Umbilical cord (tissue), 2 donors: Measurements from ENCODE around the gene CELF2. TPM values are rescaled to one million over a fixed set of nuclear protein-coding genes. Genes with fewer than 3 reads are reported as not detected.
"Not testable (repeated sequence)": the region's sequence is repeated elsewhere in the genome, so short reads cannot be mapped to it uniquely, and the experiment has no call there.

Experiments used
- DNase-seq: peaks from one replicate; pipeline ENCODE4 v3.0.0-alpha.2; 2015; ENCODE audit warnings: low spot score
- total RNA-seq: library from RNA; depleted of rRNA; stranded (reverse); fragments of >200 nt; gene quantifications from one replicate; pipeline ENCODE4 v1.2.3, GENCODE V29; 2014; ENCODE audit warnings: low replicate concordance; ENCODE audit not compliant: insufficient read depth

Gene CELF2
- total RNA-seq, 1 donor from 2014 or later = 10.1 TPM

GRCh38 chr10:11170993-11171851, 153.6 kb downstream of the CELF2 start:
- DNase-seq = peak; percentile 20

DNA sequence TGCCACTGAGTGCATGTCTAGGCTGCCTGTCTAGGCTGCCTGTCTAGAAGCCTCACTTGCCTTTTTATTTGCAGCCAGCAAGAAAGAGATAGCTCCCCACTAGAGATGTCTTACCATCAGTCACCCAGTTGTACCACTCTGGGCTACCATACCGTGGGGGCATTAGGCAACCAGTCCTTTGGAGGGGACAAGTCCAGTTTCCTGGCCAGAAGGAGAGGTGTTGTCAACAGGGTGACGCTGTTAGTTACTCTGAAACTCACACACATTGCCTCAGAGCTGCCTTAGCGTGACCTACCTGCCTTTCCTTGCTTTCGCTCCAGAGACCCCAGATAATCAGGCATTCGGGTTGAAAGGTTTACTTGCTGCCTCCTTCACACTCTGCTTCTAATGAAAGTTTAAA, 155.4 kb downstream of the CELF2 start:
- DNase-seq = no peak

DNA sequence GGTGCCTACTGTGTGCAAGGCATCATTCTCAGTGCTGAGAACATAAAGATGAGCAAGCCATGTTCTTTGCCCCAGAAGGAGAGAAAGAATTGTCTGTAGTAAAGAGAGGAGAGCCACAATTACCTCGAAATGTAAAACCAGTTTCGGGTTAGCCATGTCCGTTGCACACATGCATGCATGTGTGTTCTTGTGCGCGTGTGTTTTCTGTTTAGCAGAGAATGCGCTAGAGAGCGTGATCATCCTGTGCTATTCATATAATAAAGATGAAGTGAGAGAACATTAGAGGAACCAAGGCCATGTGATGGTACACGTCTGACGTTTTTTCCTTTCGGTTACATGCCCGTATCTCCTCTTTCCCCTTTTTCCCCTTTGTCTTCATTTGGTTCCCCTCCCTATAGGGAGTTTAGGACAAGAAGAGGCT, 158.2 kb downstream of the CELF2 start:
- DNase-seq = peak; percentile 34

DNA sequence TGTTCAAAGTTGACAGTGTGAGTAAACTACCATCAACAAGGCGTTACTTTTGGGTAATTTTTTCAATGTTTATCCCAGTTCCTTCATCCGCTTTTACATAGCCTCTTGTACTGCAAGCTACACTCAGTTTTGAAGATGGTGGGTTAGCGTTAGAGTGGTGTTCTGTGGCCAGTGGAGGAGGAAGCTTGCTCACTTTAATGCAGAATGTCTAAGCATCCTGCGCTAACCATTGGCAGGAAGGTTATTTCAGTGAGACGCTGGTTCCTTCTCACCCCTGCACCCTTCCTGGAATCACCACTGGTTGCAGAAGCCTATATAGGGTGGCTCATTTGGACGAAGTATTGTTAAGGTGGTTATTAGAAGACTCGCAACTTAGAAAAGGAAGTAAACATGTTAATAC, 159.1 kb downstream of the CELF2 start:
- no peak for DNase-seq

DNA sequence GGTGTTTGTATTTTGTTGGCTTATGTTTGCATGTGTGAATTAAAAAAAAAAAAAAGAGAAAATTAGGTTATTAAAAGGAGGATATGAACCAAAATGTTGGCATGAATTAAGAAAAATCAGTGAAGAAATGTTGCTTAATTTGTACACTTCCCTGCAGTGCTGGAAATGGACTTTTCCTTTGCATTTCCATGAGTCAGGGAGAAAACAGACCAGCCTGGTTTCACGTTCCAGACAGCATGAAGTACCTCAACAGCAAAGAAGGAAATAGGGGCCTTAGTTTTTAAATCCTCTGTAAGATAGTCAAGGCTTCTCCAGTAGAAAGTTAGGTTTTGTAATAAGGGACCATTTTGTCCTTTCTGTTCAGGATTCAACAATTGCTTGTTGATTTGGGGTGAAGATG, 159.7 kb downstream of the CELF2 start:
- DNase-seq = peak; percentile 74

GRCh38 chr10:11177926-11178471, 160.3 kb downstream of the CELF2 start:
- DNase-seq = no peak

- DNase-seq = peak; percentile 90
Observed at GRCh38 chr10:11178606-11179515, 161.2 kb downstream of the CELF2 start.

- DNase-seq = no peak
Observed at GRCh38 chr10:11179516-11180105, 161.9 kb downstream of the CELF2 start.

- no peak for DNase-seq
Observed at GRCh38 chr10:11180228-11180627, 162.6 kb downstream of the CELF2 start.

DNA sequence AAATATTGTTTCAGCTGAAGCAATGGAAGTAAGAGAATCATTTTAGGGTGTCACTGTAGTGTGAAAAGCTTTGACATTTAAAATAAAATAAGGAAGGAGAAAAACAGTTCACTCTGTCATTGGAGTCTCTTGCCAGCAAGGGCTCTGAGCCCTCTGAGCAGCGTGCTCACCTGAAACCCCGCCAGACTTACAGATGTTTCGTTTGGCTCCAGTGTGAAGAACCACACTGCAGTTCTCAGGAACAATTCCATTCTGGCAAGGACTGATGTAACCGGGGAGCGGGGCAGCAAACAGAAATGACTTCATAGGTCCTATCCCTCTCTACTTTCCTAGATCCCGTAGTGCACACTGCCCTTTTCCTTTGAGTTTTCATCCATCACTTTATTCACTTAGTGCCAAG, 164.3 kb downstream of the CELF2 start:
- no peak for DNase-seq

DNA sequence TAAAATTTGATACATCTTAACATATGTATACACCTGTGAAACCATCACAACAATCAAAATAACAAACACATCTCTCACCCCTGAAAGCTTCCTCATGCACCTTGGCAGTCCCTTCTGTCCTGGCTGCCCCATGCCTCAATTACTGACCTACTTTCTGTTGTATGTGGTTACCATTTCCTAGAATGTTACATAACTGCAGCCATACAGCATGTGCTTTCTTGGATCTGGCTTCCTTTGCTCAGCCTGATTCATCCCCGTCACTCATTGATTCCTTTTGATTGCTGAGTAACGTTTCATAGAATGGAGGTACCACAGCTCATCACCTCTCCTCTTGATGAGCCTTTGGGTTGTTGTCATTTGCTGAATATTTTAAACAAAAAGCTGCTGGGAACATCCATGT, 165.3 kb downstream of the CELF2 start:
- no peak for DNase-seq

DNA sequence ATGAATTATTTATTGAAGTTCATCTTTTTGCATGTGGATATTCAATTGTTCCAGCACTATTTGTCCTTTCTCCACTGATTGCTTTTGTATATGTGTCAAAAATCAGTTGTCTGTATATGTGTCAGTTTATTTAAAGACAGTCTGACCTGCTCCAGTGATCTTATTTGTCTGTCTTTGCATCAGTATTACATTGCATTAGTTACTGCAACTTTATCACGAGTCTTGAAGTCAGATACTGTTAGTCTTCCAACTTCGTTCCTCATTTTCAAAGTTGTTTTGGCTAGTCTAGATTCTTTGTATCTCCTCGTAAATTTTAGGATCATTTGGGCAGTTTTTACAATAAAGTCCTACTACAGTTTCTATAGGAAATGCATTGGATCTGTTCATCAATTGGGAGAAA, 166.4 kb downstream of the CELF2 start:
- no peak for DNase-seq

DNA sequence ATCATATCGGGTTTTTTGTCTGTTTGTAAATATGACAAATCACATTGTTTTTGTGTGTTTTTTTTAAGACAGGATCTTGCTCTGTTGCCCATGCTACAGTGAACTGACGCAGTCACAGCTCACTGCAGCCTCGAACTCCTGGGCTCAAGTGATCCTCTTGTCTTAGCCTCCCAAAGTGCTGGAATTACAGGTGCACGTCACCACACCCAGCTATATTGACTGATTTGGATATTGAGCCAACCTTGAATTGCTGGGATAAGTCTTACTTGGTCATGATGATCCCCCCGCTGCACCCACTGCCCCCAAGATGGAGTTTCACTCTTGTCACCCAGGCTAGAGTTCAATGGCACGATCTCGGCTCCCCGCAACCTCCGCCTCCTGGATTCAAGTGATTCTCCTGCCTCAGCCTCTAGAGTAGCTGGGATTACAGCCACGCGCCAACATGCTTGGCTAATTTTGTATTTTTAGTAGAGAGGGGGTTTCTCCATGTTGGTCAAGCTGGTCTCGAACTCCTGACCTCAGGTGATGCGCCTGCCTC, 167.5 kb downstream of the CELF2 start:
- not testable (repeated sequence) for DNase-seq

DNA sequence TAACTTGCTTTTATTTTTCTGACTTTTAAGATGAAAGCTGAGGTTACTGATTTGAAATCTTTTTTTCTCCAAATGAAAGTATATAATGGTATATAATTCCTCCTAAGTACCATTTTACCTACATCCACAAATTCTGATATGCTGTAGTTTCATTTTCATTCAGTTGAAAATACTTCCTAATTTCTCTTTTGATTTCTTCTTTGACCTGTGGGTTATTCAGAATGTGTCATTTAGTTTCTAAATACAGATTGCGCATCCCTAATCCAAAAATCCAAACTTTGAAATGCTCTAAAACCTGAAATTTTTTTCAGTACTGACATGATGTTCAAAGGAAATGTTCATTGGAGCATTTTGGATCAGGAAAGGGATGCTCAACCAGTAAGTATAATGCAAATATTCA, 168.7 kb downstream of the CELF2 start:
- no peak for DNase-seq

- DNase-seq = no peak
Observed at GRCh38 chr10:11189582-11190376, 172.1 kb downstream of the CELF2 start.

DNA sequence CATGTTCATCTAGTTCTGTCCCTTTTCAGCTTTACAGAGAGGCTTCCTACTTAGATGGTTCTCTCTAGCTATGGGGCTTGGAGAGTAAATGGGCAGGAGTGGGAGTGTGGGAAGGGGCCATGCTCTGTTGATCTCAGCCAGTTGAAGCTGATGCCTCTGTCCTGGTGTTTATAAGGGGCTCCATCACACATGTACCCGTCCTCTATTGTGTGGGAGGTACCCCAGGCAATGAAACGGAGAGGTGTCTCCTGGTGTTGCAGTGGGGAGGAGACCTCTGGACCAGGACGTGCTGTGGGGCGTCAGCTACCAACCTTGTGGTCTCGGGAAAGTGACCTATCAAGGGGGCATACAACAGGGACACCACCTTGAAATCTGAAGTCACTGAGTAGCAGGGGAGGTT, 173.5 kb downstream of the CELF2 start:
- DNase-seq = no peak

DNA sequence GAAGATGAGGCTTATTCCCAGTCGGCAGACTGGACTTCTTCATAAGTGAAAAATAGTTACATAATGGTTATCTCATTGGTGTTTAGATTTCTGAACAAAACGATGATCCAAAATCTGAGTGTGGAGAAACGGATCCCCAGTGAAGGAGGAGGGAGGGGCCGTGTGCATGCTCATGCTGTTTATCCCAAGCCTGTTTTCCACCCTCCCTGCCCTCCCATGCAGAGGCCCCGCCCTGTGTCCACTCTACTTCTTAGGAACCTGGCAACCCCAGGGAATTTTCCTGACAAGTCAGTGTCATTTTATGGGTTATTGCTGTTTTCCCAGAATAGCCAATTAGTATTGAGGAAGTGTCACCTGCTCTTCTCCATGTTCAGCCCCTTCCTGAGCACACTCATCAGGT, 174.0 kb downstream of the CELF2 start:
- no peak for DNase-seq

- DNase-seq = no peak
Observed at GRCh38 chr10:11192304-11193000, 174.8 kb downstream of the CELF2 start.

- no peak for DNase-seq
Observed at GRCh38 chr10:11193001-11193551, 175.4 kb downstream of the CELF2 start.
